GM23248 (cell line): ENCODE measurements around the gene EIF1. TPM values are rescaled to one million over a fixed set of nuclear protein-coding genes. Genes with fewer than 3 reads are reported as not detected.

Experiments
- DNase-seq: peaks from one replicate; pipeline ENCODE4 v3.0.0-alpha.2; 2015
- H2AFZ ChIP-seq: fragments of 200-600 bp; sonication (generic); 2 replicates; pipeline ENCODE4 v1.6.1; 2016; ENCODE audit warnings: antibody characterized with exemption
- H3F3A ChIP-seq: fragments of 200-600 bp; sonication (generic); 2 replicates; pipeline ENCODE4 v1.6.1; 2016; ENCODE audit warnings: mild to moderate bottlenecking, antibody characterized with exemption, mixed run types; ENCODE audit not compliant: insufficient read depth
- H3K27ac ChIP-seq: fragments of 200-600 bp; sonication (generic); 2 replicates; pipeline ENCODE4 v1.5.1; 2016; ENCODE audit warnings: mild to moderate bottlenecking
- H3K27me3 ChIP-seq: fragments of 200-600 bp; sonication (generic); replicated peaks from 2 replicates; pipeline ENCODE4 v1.6.1; 2016; ENCODE audit warnings: mild to moderate bottlenecking; ENCODE audit not compliant: insufficient read depth
- H3K36me3 ChIP-seq: fragments of 200-600 bp; sonication (generic); 2 replicates; pipeline ENCODE4 v1.6.1; 2016; ENCODE audit warnings: low read depth, mild to moderate bottlenecking
- H3K4me1 ChIP-seq: fragments of 200-600 bp; sonication (generic); 2 replicates; pipeline ENCODE4 v1.6.1; 2016; ENCODE audit warnings: mild to moderate bottlenecking; ENCODE audit not compliant: insufficient read depth
- H3K4me2 ChIP-seq: fragments of 200-600 bp; sonication (generic); one replicate; pipeline ENCODE4 v1.6.1; 2016; ENCODE audit warnings: mild to moderate bottlenecking; ENCODE audit not compliant: unreplicated experiment
- H3K4me3 ChIP-seq: fragments of 200-600 bp; sonication (generic); 2 replicates; pipeline ENCODE4 v1.5.1; 2016; ENCODE audit warnings: mild to moderate bottlenecking
- H3K79me2 ChIP-seq: fragments of 200-600 bp; sonication (generic); 2 replicates; pipeline ENCODE4 v1.6.1; 2016; ENCODE audit warnings: mild to moderate bottlenecking; ENCODE audit not compliant: insufficient read depth
- H3K9ac ChIP-seq: fragments of 200-600 bp; sonication (generic); 2 replicates; pipeline ENCODE4 v1.6.1; 2016; ENCODE audit warnings: mild to moderate bottlenecking
- H3K9me2 ChIP-seq: fragments of 200-600 bp; sonication (generic); 2 replicates; pipeline ENCODE4 v1.6.1; 2016; ENCODE audit warnings: mixed run types, mild to moderate bottlenecking, moderate library complexity; ENCODE audit not compliant: insufficient read depth
- H3K9me3 ChIP-seq: fragments of 200-600 bp; sonication (generic); one replicate; pipeline ENCODE4 v1.6.1; 2017; ENCODE audit warnings: low read depth
- H4K20me1 ChIP-seq: fragments of 200-600 bp; sonication (generic); 2 replicates; pipeline ENCODE4 v1.6.0; 2016; ENCODE audit not compliant: insufficient read depth
- EZH2 ChIP-seq: fragments of 200-600 bp; sonication (generic); IDR thresholded peaks from 2 replicates; pipeline ENCODE4 v1.6.1; 2018; ENCODE audit warnings: antibody characterized with exemption, mild to moderate bottlenecking; ENCODE audit not compliant: insufficient read depth, poor library complexity, severe bottlenecking
- EZH2phosphoT487 ChIP-seq: fragments of 200-600 bp; sonication (generic); IDR thresholded peaks from 2 replicates; pipeline ENCODE4 v1.6.1; 2018; ENCODE audit warnings: antibody characterized with exemption, moderate library complexity, mild to moderate bottlenecking, low read depth; ENCODE audit not compliant: insufficient read depth
- WGBS, 2 experiments: methylation state at CpG; one replicate each; pipeline ENCODE4 v1.1.6; 2015 to 2017; ENCODE audit warnings: low lambda C conversion rate in 2 of 2, low coverage in 1 of 2; ENCODE audit errors: missing lambda C conversion rate in 2 of 2; 5-methylcytosine and 5-hydroxymethylcytosine counted together
- in situ Hi-C: fragments of 300-500 bp; cut with MboI; formaldehyde crosslinking; loops from 2 replicates; pipeline ENCODE4 v1.15.0; 2020
- polyA plus RNA-seq: library from polyadenylated mRNA; unstranded; fragments of >200 nt; fragmentation: Nextera tagmentation; extraction: Ambion mirVana; gene quantifications from 2 replicates; pipeline ENCODE4 v1.2.1, GENCODE V29; 2016
- total RNA-seq: library from RNA; depleted of rRNA; stranded (reverse); fragments of >200 nt; shearing (Covaris generic); gene quantifications from 2 replicates; pipeline ENCODE4 v1.2.3, GENCODE V29; 2014

Gene EIF1
- total and polyA plus RNA-seq, 2 experiments from 2014 or later: 98.1 to 1,585 TPM

DNA sequence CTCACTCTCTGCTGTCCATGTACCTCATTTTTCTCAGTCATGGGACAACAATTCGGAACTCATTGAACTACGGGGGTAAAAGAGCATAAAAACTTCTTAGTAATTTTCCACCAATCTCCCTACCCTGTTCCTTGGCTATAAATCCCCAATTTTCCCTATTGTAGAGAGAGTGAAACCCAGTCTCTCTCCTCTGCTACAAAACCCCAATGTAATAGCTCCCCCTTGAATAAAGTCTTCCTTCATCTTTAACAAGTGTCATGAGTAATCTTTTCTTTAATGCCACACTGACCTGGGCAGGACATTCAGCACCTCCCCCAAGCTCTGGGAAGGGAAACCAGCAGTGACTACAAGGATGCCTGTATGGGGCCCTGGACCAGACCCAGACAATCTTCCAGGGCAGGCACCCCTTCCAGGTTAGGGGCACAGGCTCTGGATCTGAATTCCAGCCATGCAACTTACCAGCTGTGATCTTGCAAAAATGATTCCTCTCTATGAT is 10.2 kb upstream of the EIF1 start:
- Histone ChIP-seq H2AFZ (peak overlapping the region; percentile 83), H3F3A (peaks cover 13% of the 10 kb centered on the region), H3K4me3 (peak overlapping the region; percentile 65), H3K79me2 (no peaks in the 10 kb centered on the region), H3K27ac (peak overlapping the region; percentile 87), H3K9me2 (no peaks in the 10 kb centered on the region), H3K36me3 (no peaks in the 10 kb centered on the region), H3K9ac (peak overlapping the region; percentile 69), H3K4me2 (peak overlapping the region; percentile 76), H3K9me3 (no peaks in the 10 kb centered on the region), H3K27me3 (no peaks in the 10 kb centered on the region), H3K4me1 (peaks cover 16% of the 10 kb centered on the region), H4K20me1 (no peaks in the 10 kb centered on the region)
- TF ChIP-seq EZH2phosphoT487: no peak
- no peak for TF ChIP-seq EZH2
- in situ Hi-C loops: no loop called here
- WGBS, 2 experiments: 88% methylated on average over 2 of the region's 2 CpGs
- DNase-seq: no peak

DNA sequence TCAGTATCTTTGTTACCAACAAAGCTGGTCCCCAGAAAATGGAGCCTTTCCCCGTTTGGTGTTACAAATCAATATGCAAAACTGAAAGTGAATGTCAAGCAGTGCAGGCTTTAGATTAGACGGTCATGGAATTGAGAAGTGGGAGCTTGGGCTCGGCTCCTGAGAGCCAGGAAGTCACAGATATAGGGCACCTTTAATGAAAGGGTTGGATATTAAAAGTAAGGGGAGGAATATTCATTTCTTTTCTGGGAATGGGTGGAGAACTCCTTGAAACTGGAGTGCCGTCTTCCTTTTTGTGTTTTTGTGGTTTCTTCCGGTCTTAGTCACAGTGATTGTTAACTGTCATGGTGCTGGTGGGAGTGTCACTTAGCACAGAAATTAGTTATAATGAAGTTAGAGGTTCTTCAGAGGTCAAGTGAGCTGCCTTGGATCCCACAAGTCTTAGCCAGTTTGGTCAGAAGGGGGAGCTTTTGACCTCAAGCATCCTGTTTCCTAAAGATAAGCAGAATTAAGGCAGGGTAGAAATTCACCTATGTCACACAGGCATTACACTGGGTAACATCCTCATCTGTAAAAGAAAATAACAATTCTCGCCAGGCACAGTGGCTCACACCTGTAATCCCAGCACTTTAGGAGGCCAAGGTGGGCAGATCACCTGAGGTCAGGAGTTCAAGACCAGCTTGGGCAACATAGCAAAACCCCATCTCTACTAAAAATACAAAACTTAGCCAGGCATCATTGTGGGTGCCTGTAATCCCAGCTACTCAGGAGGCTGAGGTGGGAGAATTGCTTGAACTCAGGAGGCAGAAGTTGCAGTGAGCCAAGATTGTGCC is 9.6 kb upstream of the EIF1 start:
- peak overlapping the region; percentile 83 for H2AFZ ChIP-seq
- peak overlapping the region; percentile 69 for H3K9ac ChIP-seq
- H3K4me3 ChIP-seq: peak overlapping the region; percentile 65
- H3K9me2 ChIP-seq: no peaks in the 10 kb centered on the region
- H3K27ac ChIP-seq: peak overlapping the region; percentile 87
- peaks cover 16% of the 10 kb centered on the region for H3K4me1 ChIP-seq
- peak overlapping the region; percentile 76 for H3K4me2 ChIP-seq
- in situ Hi-C loops: no loop called here
- H3K9me3 ChIP-seq: no peaks in the 10 kb centered on the region
- DNase-seq: peak; percentile 66
- no peaks in the 10 kb centered on the region for H4K20me1 ChIP-seq
- TF ChIP-seq EZH2phosphoT487 (no peak), EZH2 (no peak)
- H3K79me2 ChIP-seq: no peaks in the 10 kb centered on the region
- no peaks in the 10 kb centered on the region for H3K36me3 ChIP-seq
- 17 to 18% methylated on average over 6 of the region's 6 CpGs for WGBS, 2 experiments
- H3F3A ChIP-seq: peaks cover 13% of the 10 kb centered on the region
- no peaks in the 10 kb centered on the region for H3K27me3 ChIP-seq

DNA sequence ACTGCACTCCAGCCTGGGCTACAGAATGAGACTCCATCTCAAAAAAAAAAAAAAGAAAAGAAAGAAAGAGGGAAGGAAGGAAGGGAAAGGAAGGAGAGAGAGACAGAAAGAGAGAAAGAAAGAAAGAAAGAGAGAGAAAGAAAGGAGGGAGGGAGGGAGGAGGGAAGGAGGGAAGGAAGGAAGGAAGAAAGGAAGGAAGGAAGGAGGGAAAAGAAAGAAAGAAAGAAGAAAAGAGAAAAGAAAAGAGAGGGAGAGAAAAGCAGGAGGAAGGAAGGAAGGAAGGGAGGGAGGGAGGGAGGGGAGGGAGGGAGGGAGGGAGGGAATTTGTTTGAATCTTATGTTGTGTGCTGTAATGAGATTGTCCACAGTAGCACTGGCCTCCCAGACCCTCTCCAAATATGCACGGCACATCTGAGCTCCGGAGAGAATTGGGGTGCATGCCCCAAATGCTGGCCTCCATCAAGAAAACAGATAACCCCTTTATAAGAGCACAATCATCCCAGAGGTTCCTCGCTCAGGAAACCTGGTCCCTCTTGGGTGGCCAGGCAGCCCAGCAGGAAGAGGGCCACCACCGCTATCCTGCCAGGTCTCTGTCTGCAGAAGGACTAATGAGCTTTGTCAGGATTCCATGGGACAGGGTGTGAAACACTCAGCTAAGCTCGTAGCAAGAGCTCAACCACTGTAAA is 8.8 kb upstream of the EIF1 start:
- Histone ChIP-seq H3K27ac (peak overlapping the region; percentile 87), H2AFZ (peak overlapping the region; percentile 83; the same call in 1 of the 2 replicates), H3K9me3 (no peaks in the 10 kb centered on the region), H3K9ac (peak overlapping the region; percentile 69; the same call in 1 of the 2 replicates), H3K4me3 (peak overlapping the region; percentile 65; the same call in 1 of the 2 replicates), H3F3A (peaks cover 13% of the 10 kb centered on the region), H3K36me3 (no peaks in the 10 kb centered on the region), H3K9me2 (no peaks in the 10 kb centered on the region), H3K4me1 (peaks cover 16% of the 10 kb centered on the region), H3K27me3 (no peaks in the 10 kb centered on the region), H3K4me2 (no peak overlapping the region), H4K20me1 (no peaks in the 10 kb centered on the region), H3K79me2 (no peaks in the 10 kb centered on the region)
- no peak for DNase-seq
- 46 to 59% methylated on average over 4 to 5 of the region's 5 CpGs for WGBS, 2 experiments
- in situ Hi-C loops: no loop called here
- TF ChIP-seq EZH2phosphoT487 (no peak), EZH2 (no peak)

DNA sequence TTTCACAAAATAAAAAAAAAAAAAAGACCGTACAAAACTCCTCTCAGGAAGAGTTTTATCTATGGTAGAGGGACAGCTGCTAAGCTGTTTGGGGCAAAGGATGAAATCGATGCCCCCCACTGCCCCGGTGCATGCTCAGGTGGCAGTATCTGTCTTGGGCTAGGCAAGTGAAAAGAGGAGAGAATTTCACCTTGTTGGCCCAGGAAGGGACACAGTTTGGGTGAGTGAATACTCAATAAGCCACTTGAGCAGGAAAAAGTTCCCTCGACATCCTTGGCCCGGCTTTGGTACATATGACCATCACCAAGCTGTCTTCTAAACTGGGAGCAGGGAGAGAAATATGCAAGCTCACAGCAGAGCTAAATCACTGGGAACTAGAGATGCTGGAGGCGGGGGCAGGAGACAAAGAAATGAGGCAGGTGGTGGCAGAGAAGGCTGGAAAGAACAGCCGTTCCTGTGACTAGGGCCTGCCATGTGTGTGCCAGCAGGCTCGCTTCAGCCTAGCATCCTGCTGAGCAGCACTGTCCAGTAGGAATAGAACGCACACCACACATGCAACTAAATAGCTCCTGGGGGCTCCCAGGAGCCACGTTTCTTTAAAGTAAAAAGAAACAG is 8.2 kb upstream of the EIF1 start:
- DNase-seq: no peak
- H3K27ac ChIP-seq: no peak overlapping the region
- in situ Hi-C loops: no loop called here

More for the DNA sequence above, 8.2 kb upstream of the EIF1 start:
- Histone ChIP-seq H3K79me2 (no peaks in the 10 kb centered on the region), H2AFZ (no peak overlapping the region), H4K20me1 (no peaks in the 10 kb centered on the region), H3F3A (peaks cover 13% of the 10 kb centered on the region), H3K4me2 (no peak overlapping the region), H3K9me3 (no peaks in the 10 kb centered on the region), H3K4me1 (peaks cover 16% of the 10 kb centered on the region), H3K27me3 (no peaks in the 10 kb centered on the region), H3K4me3 (no peak overlapping the region), H3K9ac (no peak overlapping the region), H3K36me3 (no peaks in the 10 kb centered on the region), H3K9me2 (no peaks in the 10 kb centered on the region)
- TF ChIP-seq EZH2phosphoT487 (no peak), EZH2 (no peak)
- 86 to 87% methylated on average over 10 of the region's 10 CpGs for WGBS, 2 experiments
